GM12872 (cell line): Measurements from ENCODE around the gene SNAPC1.

Experiments
- TF ChIP-seq, protein P1 (sequence below): IDR thresholded peaks from 3 replicates; pipeline ENCODE4 v1.5.1; 2011; ENCODE audit warnings: low read depth, mild to moderate bottlenecking, low read length, moderate library complexity; ENCODE audit not compliant: insufficient read depth

The SNAPC1 gene

DNA sequence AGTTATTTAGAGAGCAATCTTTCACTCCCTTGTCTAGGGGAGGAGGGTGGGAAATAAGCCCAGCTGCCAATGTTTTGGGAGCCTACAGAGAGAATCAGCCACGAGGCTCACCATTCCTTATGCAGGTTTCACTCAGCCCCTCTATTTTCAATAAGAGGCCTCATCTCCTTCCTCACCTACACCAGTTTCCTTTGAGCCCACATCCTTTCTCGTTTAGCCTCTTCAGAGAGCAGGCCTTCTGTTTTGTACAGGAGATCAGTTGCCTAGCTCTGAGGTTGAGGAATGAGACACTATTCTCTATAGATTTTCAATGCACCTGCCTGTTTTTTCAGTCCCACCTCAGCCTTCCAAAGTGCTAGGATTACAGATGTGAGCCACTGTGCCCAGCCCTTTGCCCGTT is 17.9 kb downstream of the SNAPC1 start:
- TF ChIP-seq, protein P1, sequence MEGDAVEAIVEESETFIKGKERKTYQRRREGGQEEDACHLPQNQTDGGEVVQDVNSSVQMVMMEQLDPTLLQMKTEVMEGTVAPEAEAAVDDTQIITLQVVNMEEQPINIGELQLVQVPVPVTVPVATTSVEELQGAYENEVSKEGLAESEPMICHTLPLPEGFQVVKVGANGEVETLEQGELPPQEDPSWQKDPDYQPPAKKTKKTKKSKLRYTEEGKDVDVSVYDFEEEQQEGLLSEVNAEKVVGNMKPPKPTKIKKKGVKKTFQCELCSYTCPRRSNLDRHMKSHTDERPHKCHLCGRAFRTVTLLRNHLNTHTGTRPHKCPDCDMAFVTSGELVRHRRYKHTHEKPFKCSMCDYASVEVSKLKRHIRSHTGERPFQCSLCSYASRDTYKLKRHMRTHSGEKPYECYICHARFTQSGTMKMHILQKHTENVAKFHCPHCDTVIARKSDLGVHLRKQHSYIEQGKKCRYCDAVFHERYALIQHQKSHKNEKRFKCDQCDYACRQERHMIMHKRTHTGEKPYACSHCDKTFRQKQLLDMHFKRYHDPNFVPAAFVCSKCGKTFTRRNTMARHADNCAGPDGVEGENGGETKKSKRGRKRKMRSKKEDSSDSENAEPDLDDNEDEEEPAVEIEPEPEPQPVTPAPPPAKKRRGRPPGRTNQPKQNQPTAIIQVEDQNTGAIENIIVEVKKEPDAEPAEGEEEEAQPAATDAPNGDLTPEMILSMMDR: no peak

DNA sequence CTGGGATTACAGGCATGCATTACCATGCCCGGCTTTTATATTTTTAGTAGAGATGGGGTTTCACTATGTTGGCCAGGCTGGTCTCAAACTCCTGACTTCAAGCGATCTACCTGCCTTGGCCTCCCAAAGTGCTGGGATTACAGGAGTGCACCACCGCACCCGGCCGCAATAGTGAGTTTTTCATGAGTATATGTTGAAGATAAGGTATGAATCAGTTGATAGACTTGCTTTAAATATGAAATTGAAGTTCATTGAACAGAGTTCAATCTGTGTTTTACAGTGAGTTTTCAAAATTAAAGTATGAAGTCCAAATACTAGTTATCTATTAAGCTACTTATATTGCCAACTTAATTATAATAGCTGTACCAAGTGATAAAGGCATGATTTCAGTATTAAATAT is 35.1 kb downstream of the SNAPC1 start:
- TF ChIP-seq, protein P1: no peak

DNA sequence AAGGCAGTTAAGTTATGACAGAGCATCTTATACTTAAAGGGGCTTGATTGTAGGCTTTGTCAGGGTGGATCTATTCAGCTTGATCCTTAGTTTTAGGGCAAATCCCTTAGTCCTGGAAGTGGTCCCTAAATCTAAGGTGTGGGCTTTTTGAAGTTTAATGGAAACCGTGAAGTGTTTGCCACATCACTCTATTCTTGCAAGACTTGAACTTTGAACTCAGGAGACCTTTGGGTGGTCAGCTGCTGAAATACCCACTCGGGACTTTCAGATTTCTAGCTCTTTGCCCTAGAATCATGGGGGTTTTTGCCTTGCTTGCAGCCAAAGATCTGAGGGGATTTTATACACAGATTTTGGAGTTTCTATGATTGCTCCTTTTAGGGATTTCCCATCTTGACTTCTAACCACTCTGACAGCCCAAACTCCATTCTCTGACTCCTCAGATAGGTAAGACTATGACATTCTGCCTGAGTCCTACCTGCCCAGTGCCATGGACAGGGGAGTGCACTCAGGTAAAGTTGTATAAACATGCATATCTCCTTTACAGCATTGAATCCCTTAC is 39.9 kb downstream of the SNAPC1 start:
- TF ChIP-seq, protein P1: no peak

DNA sequence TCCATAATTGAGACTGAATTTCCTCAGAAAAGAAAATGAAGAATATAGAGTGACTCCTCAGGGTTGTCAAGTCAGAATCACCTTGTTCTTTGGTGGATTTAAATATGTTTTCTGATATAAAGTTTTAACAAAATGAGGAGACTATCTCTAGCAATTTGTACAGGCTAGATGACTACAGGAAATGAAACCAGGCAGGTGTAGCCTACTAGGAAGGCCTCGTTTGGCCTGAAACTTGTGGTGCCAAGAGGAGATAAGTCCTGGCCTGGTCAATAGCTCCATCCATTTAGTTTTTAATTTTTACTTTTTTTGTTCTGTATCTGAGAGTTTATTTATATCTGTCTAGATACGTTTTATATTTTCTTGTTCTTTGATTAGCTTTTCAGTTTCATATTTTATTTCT is 41.5 kb downstream of the SNAPC1 start:
- TF ChIP-seq, protein P1: no peak

DNA sequence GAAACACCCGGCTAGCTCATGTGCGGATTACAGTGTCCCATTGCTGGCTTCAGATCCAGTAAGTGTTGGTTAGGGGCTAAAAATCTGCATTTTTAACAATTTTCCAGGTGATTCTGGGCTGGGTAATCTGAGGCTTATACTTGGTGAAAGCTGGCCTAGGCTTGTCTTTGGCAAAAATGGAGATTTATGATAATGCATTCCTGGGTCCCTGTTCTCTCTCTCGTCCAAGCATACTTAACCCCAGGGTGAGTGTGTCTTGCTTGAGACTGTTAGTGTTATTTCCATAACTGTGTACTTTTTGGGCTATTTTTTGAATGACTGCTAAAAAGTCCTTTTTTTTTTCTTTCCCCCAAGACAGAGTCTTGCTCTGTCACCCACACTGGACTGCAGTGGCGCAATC is 43.2 kb downstream of the SNAPC1 start:
- TF ChIP-seq, protein P1: no peak

DNA sequence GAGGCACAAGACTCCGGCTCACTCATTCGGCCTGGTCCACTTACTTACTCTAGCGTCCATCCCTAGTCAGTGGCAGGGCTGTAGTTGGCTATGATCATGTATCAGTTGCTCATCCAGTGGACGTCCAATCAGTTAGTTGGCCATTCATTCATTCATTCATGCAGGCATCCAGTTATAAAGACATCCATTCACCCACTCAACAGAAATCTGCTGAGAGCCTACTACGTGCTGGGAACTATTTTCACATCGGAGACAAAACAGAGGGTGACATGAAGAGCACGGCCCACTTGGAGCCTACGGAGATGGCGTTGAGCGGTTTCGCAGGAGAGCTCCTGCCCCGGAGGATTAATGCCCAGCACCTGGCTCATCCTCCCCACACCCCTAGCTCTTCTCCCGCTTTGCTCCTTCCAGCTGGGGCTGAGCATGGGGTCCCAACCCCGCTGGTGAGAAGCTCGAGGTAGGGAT is 49.7 kb downstream of the SNAPC1 start:
- TF ChIP-seq, protein P1: no peak

DNA sequence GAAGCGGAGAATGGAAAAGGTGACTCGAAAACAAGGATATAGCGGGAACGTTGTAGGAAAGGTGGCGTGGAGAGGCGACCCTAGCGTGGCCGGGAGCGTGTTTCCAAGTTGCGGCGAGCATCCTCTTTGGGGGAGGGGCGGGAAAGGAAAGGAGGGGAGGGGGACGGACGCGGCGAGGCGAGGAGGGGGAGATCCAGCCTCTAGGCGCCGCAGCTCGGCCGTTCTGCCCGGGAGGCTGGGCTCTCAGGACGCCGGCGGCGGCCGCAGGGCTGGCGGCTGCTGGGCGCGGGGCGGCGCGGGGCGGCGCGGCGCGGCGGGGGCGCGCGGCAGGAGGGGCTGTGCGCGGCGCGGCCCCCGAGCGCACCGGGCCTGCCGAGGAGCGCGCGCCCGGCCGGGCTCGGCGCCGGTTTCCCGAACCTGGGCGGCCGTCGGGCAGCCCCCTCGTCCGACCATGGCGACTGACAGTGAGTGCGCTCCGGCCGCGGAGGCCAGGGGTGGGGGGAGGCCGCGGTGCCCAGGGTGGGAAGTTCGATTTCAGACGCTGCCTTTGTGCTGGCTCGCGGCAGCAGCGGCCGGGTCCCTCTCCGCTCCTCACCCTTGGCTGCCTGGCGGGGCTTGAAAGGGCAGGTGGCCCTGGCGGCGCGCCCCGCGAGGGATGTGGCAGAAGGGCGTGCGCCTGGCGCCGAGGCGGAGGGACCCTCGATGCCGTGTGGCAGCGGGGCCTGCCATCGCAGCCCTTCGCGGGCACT is 50.3 kb downstream of the SNAPC1 start, which contains the start of gene SYT16:
Gene SYT16, plus strand, starts transcription at position 357 of the 749 bp plus-strand sequence.
- TF ChIP-seq, protein P1: no peak
